ENCODE data around the gene AIMP1. TPM values are rescaled to one million over a fixed set of nuclear protein-coding genes. Genes with fewer than 3 reads are reported as not detected.

Gene AIMP1
- total RNA-seq, 4 donors from 2014 or later, result 16.8 to 35.1 (median 22.8) TPM

GRCh38 chr4:106312997-106313522, 3.3 kb upstream of the AIMP1 start:
- TF ChIP-seq CTCF (IDR thresholded peaks at IDR 0.05; ENCODE audit: low read depth), result no peak

- no peak for TF ChIP-seq CTCF (IDR thresholded peaks at IDR 0.05; ENCODE audit: low read depth)
Observed at GRCh38 chr4:106314960-106315359, 1.4 kb upstream of the AIMP1 start.

GRCh38 chr4:106315476-106315967, 828 bp upstream of the AIMP1 start:
- TF ChIP-seq CTCF (IDR thresholded peaks at IDR 0.05; ENCODE audit: low read depth), result no peak

- no peak for TF ChIP-seq CTCF (IDR thresholded peaks at IDR 0.05; ENCODE audit: low read depth)
Observed at GRCh38 chr4:106316773-106317409, 541 bp downstream of the AIMP1 start.

GRCh38 chr4:106317815-106318214, 1.5 kb downstream of the AIMP1 start:
- no peak for TF ChIP-seq CTCF (IDR thresholded peaks at IDR 0.05; ENCODE audit: low read depth)

GRCh38 chr4:106318511-106318910, 2.2 kb downstream of the AIMP1 start:
- TF ChIP-seq CTCF (IDR thresholded peaks at IDR 0.05; ENCODE audit: low read depth), result no peak

GRCh38 chr4:106320235-106320634, 3.9 kb downstream of the AIMP1 start:
- no peak for TF ChIP-seq CTCF (IDR thresholded peaks at IDR 0.05; ENCODE audit: low read depth)
